K562 (cell line): ENCODE measurements around the gene TBXAS1. TPM values are rescaled to one million over a fixed set of nuclear protein-coding genes. Genes with fewer than 3 reads are reported as not detected.

Source experiments
- ATF2 ChIP-seq: sonication (generic); formaldehyde crosslinking; IDR thresholded peaks from 2 replicates; pipeline ENCODE4 v1.8.1; 2022; ENCODE audit warnings: missing genetic modification reagents
- CBFA2T2 ChIP-seq: fragments of 450-650 bp; conservative IDR thresholded peaks from 2 replicates; pipeline ENCODE4 v1.6.1; 2017; ENCODE audit warnings: mild to moderate bottlenecking
- CHD2 ChIP-seq: IDR thresholded peaks from 2 replicates; pipeline ENCODE4 v1.6.1; 2011; ENCODE audit warnings: low read depth, low read length
- KAT2B ChIP-seq: IDR thresholded peaks from one replicate; pipeline ENCODE4 v1.6.1; 2012; ENCODE audit warnings: low read depth, mild to moderate bottlenecking, control low read depth, inconsistent platforms, low read length, moderate library complexity
- POLR2AphosphoS2 ChIP-seq: IDR thresholded peaks from 2 replicates; pipeline ENCODE4 v1.6.1; 2012; ENCODE audit warnings: low read length, improper control_type of control experiment
- RFX1 ChIP-seq: fragments of 450-650 bp; IDR thresholded peaks from 2 replicates; pipeline ENCODE4 v1.6.1; 2016; ENCODE audit warnings: mild to moderate bottlenecking, moderate library complexity
- TCF15 ChIP-seq: fragments of 250-450 bp; sonication (Bioruptor Pico); IDR thresholded peaks from 2 replicates; pipeline ENCODE4 v1.8.0; 2022; ENCODE audit warnings: moderate library complexity, mild to moderate bottlenecking, inconsistent platforms
- TRIM28 ChIP-seq: fragments of 450-650 bp; IDR thresholded peaks from 2 replicates; pipeline ENCODE4 v1.6.1; 2017
- U2AF2 ChIP-seq: fragments of 200-400 bp; formaldehyde crosslinking; optimal IDR thresholded peaks from 2 replicates; pipeline ENCODE3; 2017; ENCODE audit warnings: low read depth, mild to moderate bottlenecking, low read length
- ZBTB43 ChIP-seq: sonication (generic); formaldehyde crosslinking; IDR thresholded peaks from 2 replicates; pipeline ENCODE4 v1.8.0; 2023; ENCODE audit warnings: mild to moderate bottlenecking, missing genetic modification reagents
- ZFP30 ChIP-seq: fragments of 250-450 bp; sonication (Bioruptor Pico); IDR thresholded peaks from 2 replicates; pipeline ENCODE4 v1.8.0; 2022; ENCODE audit warnings: moderate library complexity, mild to moderate bottlenecking, inconsistent platforms, borderline replicate concordance
- ZNF282 ChIP-seq: sonication (generic); formaldehyde crosslinking; IDR thresholded peaks from 2 replicates; pipeline ENCODE4 v1.8.1; 2023; ENCODE audit warnings: missing genetic modification reagents
- ZNF408 ChIP-seq: fragments of 250-450 bp; sonication (Bioruptor Pico); IDR thresholded peaks from 2 replicates; pipeline ENCODE4 v1.4.0; 2020; ENCODE audit warnings: low read depth, mild to moderate bottlenecking, moderate library complexity
- ZNF41 ChIP-seq: fragments of 250-450 bp; sonication (Bioruptor Pico); conservative IDR thresholded peaks from 2 replicates; pipeline ENCODE4 v1.4.0; 2020; ENCODE audit warnings: mild to moderate bottlenecking
- polyA plus RNA-seq, 8 experiments: library from polyadenylated mRNA; depleted of rRNA in 4 of 8; stranded (reverse) in 5 of 8; unstranded in 3 of 8; fragments of >200 nt; fragmentation: Nextera tagmentation in 2 of 8; fragmentation: Illumina TruSeq in 1 of 8; extraction: Ambion mirVana in 2 of 8; extraction: Trizol in 1 of 8; gene quantifications; 2 replicates each; pipeline versions ENCODE4 v1.2.1 to v1.2.3, GENCODE V29; 2011 to 2014; ENCODE audit warnings: inconsistent platforms in 1 of 8, missing spikeins in 1 of 8
- total RNA-seq, 7 experiments: library from RNA; depleted of rRNA in 6 of 7; stranded (reverse); fragments of >200 nt in 6 of 7; fragmentation: Illumina TruSeq in 2 of 7; extraction: Trizol in 2 of 7; gene quantifications; 2 replicates each; pipeline versions ENCODE4 v1.2.1 to v1.2.3, GENCODE V29; 2011 to 2021; ENCODE audit warnings: low replicate concordance in 1 of 7

Gene TBXAS1
- total and polyA plus RNA-seq, 9 of the 15 experiments (the other 6 are each of a cell fraction or from before 2014, with no cell fraction given) = 1.1 to 8.3 (median 1.9) TPM

DNA sequence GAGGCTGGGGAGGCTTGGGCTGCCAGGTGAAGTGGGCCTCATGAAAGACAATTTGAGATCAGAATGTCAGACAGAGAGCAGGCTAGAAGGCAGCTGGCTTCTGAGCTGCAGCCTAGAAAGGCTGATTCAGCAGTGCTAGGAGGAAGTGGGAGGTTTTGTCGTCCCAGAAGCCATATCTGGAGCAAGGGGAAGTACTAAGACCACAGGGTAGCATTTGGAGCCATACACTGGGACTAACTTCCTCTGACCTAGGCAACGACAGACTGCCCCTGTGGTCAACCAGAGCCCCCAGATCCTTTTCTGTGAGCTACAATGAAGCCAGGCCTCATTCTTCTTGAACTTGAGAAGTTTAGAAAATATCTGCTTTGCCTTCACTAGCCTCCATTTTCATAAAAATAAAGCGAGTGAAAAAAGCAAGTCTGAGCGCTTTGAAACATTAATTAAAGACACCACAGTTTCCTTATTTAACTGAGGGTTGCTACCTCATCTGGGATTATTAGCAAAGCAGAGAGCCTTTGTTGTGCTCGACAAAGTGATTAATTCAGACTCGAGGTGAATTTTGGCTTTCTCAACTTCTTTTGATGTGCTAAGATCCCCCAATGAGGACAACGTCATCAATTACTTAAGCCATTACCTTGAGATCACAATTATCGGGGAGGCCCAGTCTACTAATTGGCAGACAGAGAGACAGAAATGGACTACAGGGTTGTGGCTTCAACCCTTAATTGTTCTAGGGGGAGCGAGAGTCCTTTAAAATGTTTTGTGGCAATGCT, 26.6 kb downstream of the TBXAS1 start (continued):
- TF ChIP-seq ZNF408 (CRISPR knock-in tag) = no peak
- no peak for TF ChIP-seq TCF15 (CRISPR knock-in tag)
- no peak for TF ChIP-seq POLR2AphosphoS2
- no peak for TF ChIP-seq ZNF41
- no peak for TF ChIP-seq CBFA2T2
- TF ChIP-seq U2AF2 = no peak
- no peak for TF ChIP-seq KAT2B
- TF ChIP-seq CHD2 = no peak
- peak; percentile 70; the same call in 1 of the 2 replicates for TF ChIP-seq TRIM28
- no peak for TF ChIP-seq ZNF282
- no peak for TF ChIP-seq RFX1
- no peak for TF ChIP-seq ZBTB43 (CRISPR knock-in tag)
- no peak for TF ChIP-seq ATF2 (CRISPR knock-in tag)
- TF ChIP-seq ZFP30 = no peak
